Retinal pigment epithelial cell (primary cell): ENCODE measurements around the gene ERGIC1.

Source experiments
- DNase-seq: peaks from one replicate; pipeline ENCODE4 v3.0.0-alpha.2; 2010; ENCODE audit warnings: low read depth
- H3K4me3 ChIP-seq: 2 replicates; pipeline ENCODE4 v1.5.1; 2011; ENCODE audit warnings: mild to moderate bottlenecking, low read length, control low read depth, moderate library complexity
- TF ChIP-seq, protein P1 (sequence below): conservative IDR thresholded peaks from 2 replicates; pipeline ENCODE4 v1.5.1; 2011; ENCODE audit warnings: low read depth, low read length, control low read depth, inconsistent platforms

Gene ERGIC1

DNA sequence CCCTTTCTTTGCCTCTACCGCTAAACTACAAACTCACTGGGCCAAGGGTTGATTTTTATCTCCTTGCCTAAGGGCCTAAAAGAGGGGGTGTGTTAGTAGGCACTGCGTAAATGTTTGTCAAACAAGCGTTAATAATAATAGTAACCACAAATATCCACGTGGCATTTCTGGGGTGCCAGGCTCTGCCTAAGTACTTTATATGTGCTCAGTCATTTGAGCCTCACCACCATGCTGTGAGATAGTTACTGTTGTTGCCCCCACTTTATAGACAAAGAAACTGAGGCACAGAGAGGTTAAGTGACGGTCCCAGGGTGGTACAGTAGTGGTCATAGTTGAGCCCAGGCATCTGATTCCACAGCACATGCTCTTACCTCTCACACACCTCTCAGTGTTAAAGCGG lies 52.4 kb downstream of the ERGIC1 start:
- H3K4me3 ChIP-seq: no peak overlapping the region
- DNase-seq: no peak
- TF ChIP-seq, protein P1, sequence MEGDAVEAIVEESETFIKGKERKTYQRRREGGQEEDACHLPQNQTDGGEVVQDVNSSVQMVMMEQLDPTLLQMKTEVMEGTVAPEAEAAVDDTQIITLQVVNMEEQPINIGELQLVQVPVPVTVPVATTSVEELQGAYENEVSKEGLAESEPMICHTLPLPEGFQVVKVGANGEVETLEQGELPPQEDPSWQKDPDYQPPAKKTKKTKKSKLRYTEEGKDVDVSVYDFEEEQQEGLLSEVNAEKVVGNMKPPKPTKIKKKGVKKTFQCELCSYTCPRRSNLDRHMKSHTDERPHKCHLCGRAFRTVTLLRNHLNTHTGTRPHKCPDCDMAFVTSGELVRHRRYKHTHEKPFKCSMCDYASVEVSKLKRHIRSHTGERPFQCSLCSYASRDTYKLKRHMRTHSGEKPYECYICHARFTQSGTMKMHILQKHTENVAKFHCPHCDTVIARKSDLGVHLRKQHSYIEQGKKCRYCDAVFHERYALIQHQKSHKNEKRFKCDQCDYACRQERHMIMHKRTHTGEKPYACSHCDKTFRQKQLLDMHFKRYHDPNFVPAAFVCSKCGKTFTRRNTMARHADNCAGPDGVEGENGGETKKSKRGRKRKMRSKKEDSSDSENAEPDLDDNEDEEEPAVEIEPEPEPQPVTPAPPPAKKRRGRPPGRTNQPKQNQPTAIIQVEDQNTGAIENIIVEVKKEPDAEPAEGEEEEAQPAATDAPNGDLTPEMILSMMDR: no peak

DNA sequence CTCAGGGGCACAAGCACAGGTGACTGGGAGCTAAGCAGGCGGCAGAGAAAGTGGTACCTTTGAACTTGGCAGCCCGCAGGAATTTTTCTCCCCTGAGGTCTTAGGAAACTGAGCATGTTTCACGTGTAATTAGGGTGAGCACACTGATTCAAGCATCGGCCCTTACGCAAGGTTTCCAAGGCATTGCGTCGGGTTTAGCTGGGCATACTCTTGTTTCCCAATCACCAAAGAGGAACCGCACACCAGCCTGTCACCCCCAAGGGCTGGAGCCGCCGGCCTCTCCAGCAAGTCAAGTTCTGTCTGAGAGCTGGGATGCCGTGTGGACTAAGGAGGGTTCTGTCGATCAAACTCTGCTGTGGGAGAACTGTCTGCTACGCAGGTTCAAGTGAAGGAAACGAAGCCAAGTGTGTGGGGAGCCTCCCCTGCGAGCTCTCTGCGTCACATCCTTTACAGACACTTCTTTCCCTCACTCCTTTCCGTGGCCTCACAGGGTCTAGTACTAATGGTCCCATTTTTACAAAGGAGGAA lies 53.0 kb downstream of the ERGIC1 start:
- TF ChIP-seq, protein P1: no peak
- peak; percentile 83 for DNase-seq
- H3K4me3 ChIP-seq: no peak overlapping the region

DNA sequence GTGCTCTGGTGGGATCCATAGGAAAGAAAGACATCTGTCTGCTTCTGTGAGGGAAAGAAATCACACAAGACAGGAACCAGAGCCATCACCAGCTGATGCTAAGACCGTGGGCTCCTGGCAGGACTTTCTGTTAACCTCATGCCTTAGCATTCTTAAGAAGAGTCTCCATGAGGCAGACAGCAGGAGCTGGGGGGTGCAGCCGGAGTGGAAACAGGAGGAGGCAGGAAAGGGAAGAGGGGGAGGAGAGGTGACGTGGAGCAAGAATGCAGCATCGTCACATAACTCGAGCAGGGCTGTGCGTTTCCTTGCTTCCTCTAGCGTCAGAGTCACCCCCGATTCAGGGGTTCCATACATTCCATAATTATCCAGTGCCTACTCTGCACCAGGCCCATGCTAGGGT lies 53.6 kb downstream of the ERGIC1 start:
- no peak overlapping the region for H3K4me3 ChIP-seq
- peak; percentile 71 for DNase-seq
- TF ChIP-seq, protein P1: no peak

DNA sequence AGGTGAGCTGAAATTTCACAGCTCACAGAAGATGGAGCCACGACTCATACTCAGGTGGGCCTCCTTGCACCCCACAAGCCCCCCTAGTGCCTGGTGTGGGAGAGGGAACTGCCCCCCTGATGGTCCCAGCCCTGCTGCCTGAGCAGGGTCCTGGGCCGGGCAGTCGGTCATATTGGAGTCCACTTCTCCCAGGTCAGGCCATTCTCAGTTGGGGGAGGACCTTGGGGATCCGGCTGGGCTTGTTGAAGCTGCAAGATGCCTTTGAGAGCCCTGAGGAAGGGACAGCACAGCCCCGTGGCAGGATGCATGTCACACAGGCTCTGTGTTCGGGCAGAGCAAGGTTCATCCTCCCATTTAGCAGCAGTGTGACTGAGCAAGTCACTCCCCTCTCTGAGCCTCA lies 56.6 kb downstream of the ERGIC1 start:
- TF ChIP-seq, protein P1: no peak
- H3K4me3 ChIP-seq: no peak overlapping the region
- no peak for DNase-seq

DNA sequence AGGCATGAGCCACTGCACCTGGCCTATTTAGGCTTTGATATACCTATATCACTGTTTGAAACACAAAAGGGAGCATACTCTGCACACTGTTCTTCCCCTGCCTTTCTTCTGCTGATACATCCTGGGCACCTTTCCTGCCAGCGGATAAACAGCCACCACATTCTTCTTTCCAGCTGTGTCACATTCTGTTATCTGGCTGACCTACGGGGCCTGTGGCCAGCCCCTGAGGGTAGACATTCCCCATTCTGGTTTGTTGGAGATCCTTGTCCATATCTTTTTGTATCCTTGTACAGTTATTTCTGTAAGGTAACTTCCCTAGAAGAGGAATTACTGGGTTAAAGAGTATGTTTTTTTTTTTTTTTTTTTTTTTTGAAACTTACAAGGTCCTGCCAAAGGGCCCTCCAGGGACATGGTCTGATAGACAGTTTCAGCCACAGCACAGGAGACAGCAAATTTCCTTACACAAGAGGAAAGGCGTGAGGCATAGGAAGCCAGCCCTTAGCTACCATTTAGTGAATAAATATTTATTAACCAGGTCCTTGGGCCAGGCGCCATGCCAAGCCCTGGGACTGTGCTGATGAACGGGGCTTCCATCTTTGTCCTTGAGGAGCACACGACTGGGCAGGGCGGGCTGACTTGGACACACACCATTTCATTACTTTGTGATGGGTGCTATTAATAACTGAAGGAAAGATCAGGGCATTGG lies 57.8 kb downstream of the ERGIC1 start:
- TF ChIP-seq, protein P1: no peak
- no peak overlapping the region for H3K4me3 ChIP-seq
- no peak for DNase-seq

DNA sequence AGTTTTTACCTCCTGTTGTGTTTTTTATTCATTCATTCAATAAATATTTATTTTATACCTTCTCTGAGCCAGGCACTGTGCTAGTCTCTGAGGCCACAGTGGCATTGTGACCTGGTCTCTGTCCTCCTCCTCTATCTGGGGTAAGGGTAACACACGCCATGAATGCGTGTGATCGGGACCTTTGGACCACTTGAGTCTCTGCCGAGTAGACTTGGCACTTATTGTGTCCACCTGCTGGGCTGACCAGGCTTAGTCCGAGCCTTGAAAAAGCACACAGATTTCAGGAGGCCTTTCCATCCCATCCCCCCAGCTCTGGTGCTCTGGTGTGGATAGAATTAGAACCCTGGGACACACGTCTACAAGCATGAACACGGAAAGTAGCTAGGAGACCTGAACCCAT lies 58.7 kb downstream of the ERGIC1 start:
- H3K4me3 ChIP-seq: no peak overlapping the region
- TF ChIP-seq, protein P1: no peak

DNA sequence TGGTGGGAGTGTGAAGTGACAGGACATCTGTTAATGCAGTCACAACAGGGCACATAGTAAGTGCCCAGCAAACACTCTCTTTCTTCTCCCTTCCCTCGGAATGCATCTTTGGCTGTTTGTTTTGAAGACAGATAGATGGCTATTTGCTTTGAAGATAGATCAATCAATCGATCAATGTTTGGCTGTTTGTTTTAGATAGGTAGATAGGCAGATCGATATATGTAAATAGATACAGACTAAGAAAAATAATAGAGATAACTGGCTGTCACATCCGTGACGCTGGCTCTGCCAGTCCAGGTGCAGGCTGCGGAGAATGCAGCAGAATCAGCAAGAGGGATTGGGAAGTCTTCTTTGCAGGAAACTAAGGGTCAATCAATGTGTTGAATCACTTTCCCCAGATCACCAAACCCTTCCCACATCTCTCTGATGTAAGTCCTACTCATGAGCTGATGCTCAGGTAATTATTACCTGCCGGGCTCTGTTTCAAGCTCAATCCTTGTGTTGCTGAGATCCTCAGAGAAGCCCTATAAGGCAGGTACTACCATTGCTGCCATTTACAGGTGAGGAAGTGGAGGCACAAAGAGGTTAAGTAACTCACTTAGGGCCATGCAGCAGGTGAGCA lies 60.8 kb downstream of the ERGIC1 start:
- H3K4me3 ChIP-seq: no peak overlapping the region
- TF ChIP-seq, protein P1: no peak
- DNase-seq: no peak

More for the DNA sequence above, 58.7 kb downstream of the ERGIC1 start:
- no peak for DNase-seq
